Fibroblast of lung (primary cell): Measurements from ENCODE around the gene MBL2.

Experiments
- EZH2 ChIP-seq: IDR thresholded peaks from 2 replicates; pipeline ENCODE4 v1.5.1; 2012; ENCODE audit warnings: low read length, control low read depth, mild to moderate bottlenecking; ENCODE audit errors: missing control alignments
- TF ChIP-seq, protein P1 (sequence below), 2 donors: IDR thresholded peaks in 1 of 2; conservative IDR thresholded peaks in 1 of 2; 1 replicate in 1 of 2; 2 replicates in 1 of 2; pipeline ENCODE4 v1.5.1; 2011 to 2012; ENCODE audit warnings: low read length in 2 of 2, control low read depth in 1 of 2, inconsistent platforms in 1 of 2, low read depth in 1 of 2, mild to moderate bottlenecking in 1 of 2

DNA sequence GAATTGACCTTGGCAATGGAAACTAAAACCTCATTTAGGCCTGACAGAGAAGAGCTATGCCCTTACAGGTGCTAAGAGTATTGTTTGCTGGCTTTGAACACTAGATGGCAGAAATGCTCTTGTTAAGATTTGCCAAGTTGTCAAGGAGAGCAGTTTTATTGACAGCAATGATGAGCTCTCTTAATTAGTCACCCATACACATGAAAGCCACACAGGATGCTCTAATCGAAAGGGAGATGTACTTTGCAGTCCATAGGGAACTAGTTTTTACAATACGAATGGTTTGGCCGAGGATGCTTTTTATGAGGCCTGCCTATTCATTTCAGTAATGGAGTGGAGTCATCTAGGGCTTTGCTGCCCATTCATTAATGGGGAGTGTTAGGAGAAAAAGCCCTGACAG, 45.4 kb upstream of the MBL2 start:
- no peak for TF ChIP-seq EZH2
- TF ChIP-seq, protein P1, sequence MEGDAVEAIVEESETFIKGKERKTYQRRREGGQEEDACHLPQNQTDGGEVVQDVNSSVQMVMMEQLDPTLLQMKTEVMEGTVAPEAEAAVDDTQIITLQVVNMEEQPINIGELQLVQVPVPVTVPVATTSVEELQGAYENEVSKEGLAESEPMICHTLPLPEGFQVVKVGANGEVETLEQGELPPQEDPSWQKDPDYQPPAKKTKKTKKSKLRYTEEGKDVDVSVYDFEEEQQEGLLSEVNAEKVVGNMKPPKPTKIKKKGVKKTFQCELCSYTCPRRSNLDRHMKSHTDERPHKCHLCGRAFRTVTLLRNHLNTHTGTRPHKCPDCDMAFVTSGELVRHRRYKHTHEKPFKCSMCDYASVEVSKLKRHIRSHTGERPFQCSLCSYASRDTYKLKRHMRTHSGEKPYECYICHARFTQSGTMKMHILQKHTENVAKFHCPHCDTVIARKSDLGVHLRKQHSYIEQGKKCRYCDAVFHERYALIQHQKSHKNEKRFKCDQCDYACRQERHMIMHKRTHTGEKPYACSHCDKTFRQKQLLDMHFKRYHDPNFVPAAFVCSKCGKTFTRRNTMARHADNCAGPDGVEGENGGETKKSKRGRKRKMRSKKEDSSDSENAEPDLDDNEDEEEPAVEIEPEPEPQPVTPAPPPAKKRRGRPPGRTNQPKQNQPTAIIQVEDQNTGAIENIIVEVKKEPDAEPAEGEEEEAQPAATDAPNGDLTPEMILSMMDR (conservative IDR thresholded peaks at IDR 0.05 in 1 of 2, IDR thresholded peaks at IDR 0.05 in 1 of 2; ENCODE audit: low read depth in 1 of 2, low read length in 2 of 2): peak; percentile 46 to 75
